Glomerular visceral epithelial cell (primary cell): ENCODE data around the gene MYLK.
"Not testable (repeated sequence)": the region's sequence is repeated elsewhere in the genome, so short reads cannot be mapped to it uniquely, and the experiment has no call there.

Experiments
- DNase-seq: peaks from one replicate; pipeline ENCODE4 v3.0.0-alpha.2; 2016; ENCODE audit errors: extremely low spot score

MYLK gene

DNA sequence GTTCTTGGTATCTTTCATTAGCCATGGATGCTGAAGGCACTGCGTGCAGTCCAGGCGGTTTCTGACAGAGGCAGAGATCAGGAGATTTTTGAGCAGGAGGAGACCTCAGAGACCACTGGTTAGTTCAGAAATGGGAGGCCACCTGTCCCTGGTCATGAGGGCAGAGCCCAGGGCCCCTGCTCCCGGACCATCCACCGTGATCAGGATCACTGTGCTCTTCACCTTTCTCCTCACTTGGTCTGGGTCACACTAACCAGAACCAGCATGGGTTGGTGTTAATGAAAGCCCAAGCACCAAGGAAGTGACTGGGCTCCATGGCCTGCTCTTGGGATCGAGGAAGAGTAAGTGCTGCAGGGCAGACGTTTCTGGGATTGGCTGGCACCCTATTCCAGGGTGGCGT, 257.3 kb downstream of the MYLK start:
- DNase-seq = no peak

DNA sequence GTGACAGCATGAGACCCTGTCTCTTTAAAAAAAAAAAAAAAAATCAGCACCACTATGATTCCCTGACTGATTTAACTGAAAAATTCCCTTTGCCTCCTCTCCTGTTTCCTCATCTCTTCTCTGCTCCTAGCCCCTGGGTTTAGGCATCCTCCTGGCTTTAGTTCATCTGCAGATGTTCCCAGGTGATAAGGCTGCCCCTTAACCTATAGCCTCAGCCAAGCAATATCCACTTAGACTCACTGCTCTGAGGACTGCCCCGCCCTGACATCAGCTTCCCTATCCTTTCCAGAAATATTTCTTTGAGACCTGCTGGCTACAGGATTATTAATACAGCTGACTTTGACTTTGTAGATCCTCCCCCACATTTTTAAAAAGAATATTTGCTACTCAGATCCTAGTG, 259.8 kb downstream of the MYLK start:
- DNase-seq = no peak

DNA sequence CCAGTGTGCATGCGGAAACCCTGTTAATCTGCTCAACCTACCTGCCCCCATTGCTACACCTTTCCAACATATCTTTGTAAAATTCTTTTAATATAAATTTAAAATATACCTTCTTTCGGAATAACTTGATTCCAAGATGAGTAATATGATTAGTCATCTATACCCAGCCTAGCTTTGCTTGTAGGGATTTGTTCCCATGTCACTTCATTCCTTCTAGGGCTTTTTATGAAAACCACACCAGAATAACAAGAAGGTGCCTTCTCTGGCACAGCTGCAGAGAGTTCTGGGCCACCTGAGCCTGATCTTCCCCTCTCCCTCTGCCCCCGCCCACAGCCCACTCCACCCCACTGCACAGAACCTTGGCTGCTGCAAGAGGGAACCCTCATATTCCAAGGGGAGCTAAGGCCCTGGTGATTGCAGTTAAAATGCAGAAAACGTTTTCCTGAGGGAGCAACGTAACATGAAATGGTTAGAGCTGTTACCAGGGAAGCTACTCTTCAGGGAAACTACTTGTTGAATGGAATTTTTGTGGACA, 260.7 kb downstream of the MYLK start:
- no peak for DNase-seq

DNA sequence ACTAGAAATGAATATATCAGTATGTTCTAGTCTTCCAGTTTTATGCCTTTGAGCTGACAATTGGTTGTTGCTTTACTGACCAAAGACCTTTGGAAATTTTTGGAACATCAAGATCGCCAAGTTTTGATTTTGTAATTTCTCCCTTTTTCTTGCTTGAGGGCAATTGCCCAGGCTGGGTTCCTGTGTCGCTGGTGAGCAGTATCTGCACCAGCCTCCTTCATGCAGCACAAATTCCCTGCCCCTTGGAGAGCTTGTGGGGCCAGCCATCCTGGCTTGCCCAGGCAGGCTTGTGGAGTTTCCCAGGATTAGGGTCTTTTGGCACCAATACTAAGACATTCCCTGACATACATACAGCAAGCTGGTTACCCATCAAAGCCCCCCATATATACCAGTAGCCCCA, 261.4 kb downstream of the MYLK start:
- DNase-seq = no peak

DNA sequence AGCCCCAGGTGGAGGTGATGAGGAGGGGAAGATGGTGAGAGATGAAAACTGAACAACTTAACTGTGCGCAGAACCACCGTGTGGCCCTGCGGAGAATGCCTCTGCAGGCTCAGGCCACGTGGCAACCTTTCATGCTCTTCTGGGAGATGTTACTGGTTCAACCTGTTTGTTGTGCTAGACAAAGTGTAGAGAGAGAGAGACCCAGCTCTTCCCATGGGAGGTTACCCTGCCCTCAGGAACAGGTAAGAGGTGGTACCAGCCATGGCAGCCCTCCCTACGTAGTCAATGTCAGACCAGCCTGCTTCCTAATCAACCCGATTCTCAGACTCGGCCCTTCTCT, 262.3 kb downstream of the MYLK start:
- DNase-seq = no peak

DNA sequence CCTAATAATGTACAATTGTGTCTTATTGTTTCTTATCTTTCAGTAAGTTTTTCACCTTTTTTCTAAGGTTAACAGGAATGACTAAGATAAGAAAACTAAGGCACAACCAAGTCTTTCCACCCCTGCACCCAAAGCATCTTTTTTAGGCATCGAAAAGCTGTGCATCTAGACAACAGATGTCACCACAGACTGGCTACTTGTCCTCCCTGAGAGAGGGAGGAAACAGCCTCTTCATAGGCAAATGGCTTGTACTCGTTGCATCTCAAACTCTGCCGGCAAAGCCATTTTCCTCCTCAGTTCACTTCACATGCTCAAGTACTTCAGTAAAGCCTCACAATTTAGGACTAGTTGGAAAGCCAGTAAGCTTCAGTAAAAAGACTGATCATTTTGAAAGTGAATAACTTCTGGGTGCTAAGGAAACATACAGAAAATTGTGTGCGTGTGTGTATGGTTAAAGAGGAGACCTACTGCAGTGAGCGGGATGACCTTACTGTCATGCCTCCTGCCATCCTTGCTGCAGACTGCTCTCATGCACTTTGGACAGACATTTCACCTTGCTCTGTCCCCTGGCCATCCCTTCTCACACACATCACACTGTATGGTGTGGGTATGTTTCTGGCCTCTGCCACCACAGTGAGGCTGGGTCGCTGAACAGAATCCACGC, 262.8 kb downstream of the MYLK start:
- DNase-seq = no peak

DNA sequence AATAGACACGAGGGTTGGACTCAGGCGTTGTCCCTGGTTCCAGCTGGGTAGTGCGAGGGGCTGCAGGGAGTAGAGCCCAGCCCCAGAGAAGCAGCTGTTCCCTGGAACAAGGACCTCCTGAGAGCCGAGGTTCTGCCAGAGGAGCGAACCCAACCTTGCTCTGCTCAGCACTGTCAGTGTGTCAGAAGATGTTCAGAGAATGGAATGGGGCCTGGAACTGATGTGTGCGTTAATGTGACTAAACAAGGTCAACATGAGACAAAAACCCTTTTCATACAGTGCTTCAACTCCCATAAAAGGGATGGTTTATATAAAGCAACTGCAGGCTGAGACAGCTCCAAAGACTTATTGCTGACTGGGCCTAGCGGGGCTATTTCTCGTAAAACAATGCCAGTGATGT, 263.8 kb downstream of the MYLK start:
- DNase-seq = no peak

DNA sequence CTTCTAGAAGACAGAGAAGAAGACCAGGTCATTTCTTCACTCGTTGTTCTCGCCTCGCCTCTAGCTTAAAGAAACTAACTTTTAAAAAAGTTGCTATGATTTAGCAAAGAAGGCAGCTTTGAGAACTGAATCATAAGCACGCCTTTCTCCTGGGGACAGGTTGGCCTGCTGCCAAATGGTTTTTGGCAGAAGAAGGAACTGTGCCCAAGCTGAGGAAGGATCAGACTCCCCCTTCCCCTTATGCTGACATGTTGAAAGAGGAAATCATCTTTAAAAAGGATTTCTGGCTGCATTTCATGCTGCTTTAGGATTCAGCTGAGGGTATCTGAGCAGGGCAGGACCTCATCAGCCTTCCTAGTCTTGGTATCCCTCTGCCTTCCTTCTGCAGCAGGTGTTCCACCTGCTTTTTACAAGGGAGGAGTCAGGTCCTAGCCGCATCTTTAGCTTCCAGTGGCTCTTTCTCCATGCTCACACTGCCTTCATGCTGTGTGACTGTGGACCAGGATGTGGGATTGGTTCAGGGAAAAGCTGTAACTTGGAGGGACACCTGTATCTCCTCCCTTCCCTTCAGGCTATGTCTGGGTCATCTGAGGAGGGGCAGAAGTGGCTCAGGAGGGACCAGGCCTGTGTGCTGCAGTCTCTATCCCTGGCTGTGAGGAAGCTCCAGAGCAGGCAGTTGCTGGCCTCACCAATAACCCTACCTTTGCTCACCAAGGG, 265.2 kb downstream of the MYLK start:
- DNase-seq = peak; percentile 26

DNA sequence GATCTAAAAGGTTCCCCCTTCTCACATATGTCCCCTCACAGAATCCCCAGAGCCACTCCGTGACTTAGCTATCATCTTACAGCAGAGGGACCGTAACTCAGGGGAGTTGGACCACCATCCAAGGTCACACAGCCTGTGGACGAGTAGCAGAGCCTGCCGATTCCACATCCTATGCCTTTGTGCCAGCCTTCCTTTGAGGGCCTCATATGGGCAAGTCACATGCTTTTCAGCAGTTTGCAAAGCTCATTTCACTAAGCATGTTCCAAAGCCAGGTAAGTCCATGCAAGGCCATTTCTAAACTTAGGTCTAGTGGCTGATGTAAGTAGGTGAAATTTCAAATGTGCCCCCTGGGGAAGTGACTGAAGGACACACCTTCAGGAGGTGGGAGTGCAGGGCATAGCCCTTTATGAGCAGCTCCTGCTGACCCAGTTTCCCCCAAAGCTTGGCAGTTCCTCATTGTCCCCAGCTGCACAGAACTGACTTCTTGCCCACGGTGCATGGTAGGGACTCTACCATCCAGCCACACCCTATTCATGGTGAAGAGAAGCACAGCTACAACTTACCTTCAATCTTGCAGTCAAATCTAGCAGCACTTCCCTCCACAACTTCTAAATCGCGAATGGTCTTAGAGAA, 265.9 kb downstream of the MYLK start:
- no peak for DNase-seq

DNA sequence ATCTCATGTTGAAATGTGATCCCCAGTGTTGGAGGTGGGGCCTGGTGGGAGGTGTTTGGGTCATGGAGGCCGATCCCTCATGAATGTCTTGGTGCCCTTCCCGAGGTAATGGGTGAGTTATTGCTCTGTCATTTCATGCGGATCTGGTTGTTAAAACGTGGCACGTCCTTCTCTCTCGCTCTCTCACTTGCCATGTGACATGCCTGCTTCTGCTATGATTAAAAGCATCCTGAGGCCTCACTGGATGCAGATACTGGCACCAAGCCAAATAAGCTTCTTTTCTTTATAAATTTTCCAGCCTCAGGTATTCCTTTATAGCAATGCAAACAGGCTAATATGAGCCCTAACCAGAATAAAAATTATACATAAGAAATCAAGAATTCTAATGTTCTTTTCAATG, 267.5 kb downstream of the MYLK start:
- no peak for DNase-seq

DNA sequence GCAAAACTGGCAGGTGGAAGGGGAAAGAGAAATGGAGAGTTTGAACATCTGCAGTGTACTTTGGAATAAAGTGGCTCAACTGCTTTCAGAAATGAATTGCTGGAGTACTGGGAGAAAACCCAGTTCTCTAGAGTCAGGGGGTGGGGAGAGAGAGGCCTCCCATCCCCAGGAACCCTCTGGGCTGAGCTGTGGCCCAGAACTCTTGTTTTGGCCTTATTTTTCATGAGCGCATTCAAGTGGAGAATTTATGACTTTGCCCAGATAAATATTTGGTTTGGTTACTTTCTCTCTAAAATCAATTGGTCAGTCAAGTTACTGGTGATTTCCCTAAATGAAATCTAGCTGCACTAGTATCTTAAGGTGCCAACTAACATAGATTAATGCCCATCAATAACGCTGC, 270.6 kb downstream of the MYLK start:
- DNase-seq = no peak

DNA sequence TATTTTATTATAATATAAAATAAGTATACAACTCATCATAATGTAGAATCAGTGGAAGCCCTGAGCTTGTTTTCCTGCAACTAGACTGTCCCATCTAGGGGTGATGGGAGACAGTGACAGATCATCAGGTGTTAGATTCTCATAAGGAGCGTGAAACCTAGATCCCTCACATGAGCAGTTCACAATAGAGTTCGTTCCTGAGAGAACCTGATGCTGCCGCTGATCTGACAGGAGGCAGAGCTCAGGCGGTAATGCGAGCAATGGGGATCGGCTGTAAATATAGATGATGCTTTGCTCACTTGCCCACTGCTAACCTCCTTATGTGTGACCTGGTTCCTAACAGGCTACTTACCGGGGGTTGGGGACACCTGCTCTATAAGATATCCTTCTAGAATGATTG, 272.5 kb downstream of the MYLK start:
- DNase-seq = not testable (repeated sequence)

DNA sequence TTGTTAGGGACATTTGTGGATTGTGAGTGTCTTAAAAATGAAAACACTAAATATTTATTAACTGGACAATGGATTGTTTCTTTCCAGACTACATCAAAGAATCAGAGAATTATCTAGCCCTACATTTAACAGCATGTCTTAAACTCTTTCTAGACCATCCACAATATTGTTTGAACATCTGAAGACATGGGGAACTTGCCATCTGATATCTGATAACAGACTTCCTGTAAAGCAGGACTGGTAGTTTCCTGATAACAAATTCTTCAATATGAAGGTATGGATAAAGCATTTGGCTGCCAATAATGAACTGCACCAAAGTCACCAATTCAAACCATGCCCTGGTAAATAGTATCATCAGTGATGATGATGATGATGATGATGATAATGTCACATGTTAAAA, 273.1 kb downstream of the MYLK start:
- no peak for DNase-seq

DNA sequence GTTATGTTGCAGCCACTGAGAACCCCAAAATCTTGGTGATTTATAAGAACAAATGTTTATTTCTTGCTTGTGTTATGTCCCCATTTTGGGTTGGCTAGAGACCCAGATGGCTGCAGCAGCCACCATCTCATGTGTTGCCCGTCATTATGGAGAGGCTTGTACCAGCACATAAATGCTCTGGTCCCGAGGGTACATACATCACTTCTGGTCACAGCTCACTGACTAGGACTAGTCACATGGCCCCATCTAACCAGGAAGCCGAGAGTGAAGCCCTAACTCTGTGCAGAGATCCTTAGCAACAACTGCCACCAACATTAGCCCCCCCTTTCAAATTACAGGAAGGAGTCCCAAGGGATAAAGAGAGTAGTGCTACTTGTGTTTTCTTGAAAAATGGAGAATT, 273.8 kb downstream of the MYLK start:
- peak; percentile 16 for DNase-seq

DNA sequence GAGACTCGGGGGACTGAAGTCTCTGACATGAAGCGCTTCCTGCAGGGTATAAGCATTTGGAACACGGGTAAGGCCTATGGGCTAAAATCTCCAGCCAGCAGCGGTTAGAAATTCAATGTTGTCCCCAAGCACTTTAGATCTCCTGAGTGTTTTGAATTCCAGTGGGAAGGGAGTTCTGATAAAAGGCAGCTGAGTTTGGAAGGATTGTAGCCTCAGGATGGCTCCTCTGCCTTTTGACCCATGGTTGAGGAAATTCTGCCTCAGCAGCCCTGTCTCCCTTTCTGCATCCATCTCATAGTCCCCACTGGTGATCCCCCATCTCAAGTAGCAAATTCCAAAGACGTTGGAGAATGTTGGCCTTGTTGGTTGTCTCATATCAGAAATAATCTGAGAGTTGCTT, 275.1 kb downstream of the MYLK start:
- no peak for DNase-seq

DNA sequence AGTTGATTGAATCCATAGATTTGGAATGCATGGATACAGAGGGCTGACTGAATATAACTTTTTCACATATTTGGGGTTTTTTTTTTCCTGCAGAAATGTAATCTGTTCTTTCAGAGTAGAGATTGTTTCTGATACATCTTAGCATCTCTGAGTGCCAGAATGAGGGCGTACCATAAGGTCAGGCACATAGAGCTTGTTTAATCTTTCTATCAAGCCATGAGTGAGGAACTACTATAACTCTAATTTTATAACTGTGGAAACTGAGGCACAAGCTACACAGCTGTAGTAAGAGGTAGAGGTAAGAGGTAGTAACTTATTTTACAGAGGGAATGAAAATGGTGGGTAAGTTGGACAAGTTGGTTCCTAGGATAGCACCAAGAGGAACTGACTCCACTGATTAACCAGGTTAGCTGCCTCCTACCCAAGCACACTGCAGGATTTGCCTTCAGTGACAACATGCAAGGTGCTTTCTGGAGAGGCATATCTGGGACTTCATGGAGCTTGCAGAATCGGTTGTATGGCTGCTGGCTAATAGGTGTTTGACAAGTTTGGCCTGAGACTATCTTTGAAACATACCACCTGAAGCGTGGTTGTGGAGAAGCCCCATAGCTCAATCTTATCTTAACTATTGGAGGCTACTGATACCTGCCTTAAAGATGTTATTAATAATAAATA, 275.7 kb downstream of the MYLK start:
- DNase-seq = no peak

DNA sequence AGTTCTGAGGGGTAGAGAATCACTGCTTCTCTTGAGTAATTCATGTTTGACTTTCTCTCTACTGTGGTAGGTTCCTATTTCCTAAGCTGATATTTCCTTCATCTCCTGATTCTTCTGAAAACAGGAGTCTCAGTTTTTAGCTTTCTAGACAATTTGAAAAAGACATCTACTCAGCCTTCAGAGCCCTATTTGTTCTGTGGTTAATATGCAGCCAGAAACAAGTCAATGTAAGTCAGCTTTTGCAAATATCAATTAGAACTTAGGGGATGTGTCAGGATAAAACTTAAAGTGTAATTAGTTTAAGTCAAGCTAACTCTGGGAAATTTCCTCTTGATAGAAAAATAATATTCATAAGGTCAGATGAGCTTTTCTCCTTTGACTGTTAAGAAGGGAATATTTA, 277.6 kb downstream of the MYLK start:
- no peak for DNase-seq

DNA sequence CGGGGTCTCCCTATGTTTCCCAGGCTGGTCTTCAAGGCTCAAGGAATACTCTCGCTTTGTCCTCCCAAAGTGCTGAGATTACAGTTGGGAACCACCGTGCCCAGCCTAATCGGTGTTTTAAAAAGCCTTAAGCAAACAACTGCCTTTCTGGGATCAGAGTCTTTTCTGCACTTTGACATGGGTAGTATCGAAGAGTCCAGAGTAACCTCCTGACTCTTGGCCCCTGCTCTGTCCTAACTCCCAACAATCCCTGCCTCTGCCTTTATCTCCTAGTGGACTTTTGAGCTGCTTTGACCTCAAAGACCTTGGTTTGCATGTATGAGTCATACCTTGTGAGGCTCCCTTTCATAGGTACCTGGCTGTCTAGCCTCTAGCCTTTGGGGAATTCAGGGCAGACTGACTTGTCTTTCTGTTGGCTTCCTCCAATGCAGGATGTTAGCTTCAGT, 278.3 kb downstream of the MYLK start:
- peak; percentile 57 for DNase-seq

DNA sequence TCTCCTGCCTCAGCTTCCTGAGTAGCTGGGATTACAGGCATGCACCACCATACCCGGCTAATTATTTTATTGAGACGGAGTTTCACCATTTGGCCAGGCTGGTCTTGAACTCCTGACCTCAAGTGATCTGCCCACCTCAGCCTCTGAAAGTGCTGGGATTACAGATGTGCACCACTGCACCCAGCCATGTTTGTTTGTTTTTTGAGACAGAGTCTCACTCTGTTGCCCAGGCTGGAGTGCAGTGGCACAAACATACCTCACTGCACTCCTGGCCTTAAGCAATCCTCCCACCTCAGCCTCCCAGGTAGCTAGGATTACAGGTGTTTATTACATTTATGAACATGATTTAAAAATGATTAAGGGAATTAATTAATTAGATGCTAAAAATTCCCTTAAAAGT, 281.0 kb downstream of the MYLK start:
- DNase-seq = not testable (repeated sequence)

DNA sequence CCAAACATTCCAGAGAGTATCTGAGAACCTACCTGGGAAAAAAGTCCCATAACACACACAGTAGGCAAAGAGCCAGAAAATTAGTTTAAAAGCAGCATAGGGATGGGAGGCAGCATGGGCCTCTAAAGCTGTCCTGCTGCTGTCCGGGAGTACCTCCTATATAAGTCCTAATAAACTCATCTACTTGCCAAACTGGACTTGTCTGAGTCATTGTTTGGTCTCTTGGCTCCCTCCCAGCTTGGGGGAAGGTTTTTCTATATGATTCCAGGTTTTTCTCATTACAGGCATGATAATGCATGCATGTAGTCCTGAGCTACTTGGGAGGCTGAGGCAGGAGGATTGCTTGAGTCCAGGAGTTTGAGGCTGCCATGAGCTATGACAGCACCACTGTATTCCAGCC, 281.8 kb downstream of the MYLK start:
- peak; percentile 71 for DNase-seq

DNA sequence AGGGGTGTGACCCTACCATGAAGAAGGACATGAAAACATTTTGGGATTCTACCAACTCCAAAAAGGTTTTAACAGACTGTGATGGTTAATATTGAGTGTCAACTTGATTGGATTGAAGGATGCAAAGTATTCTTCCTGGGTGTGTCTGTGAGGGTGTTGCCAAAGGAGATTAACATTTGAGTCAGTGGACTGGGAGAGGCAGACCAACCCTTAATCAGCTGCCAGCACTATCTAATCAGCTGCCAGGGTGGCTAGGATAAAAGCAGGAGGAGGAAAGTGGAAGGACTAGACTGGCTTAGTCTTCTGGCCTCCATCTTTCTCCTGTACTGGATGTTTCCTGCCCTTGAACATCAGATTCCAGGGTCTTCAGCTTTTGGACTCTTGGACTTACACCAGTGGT, 283.3 kb downstream of the MYLK start:
- not testable (repeated sequence) for DNase-seq

DNA sequence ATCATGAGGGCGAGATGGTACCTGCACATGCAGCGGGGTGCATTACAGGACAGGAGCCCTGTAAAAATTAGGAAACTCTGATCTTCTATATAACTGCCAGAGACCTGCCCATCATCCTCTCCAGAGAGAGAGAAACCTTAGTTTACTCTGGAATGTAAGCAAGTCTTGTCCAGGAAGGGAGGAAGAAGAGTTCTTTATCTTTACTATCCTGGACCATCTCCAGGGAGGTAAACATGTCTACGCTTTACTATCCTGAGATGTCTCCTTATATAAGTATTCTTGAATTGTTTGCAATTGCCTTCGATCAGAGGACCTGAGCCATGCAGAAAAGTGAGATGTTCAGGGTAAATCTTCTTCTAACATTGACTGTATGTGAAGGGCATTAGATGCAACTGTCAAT, 286.6 kb downstream of the MYLK start:
- DNase-seq = no peak
